Upper lobe of left lung (tissue), 4 donors: ENCODE measurements around the gene SRSF1.

Experiments
- EP300 ChIP-seq, 4 donors: sonication (generic); formaldehyde crosslinking; IDR thresholded peaks; one replicate each; pipeline ENCODE4 v1.5.1; 2017; ENCODE audit warnings: antibody characterized with exemption in 4 of 4, control low read depth in 2 of 4
- POLR2AphosphoS5 ChIP-seq, 2 donors: sonication (generic); formaldehyde crosslinking; IDR thresholded peaks; one replicate each; pipeline ENCODE4 v1.5.1; 2017; ENCODE audit warnings: antibody characterized with exemption in 2 of 2
- TF ChIP-seq, protein P1 (sequence below), 6 experiments: fragments of 450-650 bp in 4 of 6; fragments of 200-600 bp in 2 of 6; sonication (generic) in 2 of 6; IDR thresholded peaks; one replicate each; pipeline ENCODE4 v1.5.1; 2016 to 2019; ENCODE audit warnings: antibody characterized with exemption in 6 of 6

DNA sequence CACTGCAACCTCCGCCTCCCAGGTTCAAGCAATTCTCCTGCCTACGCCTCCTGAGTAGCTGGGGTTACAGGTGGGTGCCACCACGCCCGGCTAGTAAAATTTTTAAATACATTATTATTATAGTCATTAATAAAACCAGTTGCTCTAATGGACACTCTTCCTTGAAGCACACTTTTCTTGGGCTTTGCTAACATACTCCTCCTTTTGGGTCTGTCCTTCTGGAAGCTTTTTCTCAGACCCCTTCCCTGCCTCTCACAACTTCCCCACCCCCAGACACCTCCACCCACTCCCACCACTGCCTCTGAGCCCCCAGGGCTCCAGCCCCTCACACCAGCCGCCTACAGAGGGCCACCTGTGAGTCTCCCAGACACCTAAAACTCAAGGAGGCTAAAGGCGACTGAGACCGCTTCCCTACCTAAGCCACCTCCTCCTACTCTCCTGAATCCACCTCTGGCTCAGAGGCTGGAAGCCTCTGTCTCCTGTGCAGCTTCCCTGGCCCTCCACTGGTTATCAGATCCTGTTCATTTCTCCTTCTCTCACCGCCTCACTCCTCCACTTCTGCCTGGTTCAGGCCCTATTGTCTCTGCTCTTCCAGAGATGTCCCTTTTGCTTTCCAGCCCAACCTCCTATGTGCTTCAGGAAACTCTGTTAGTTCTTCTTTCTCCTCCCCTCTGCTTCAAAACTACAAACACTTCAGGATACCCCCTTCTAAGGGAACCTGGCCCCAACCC is 49.8 kb downstream of the SRSF1 start:
- TF ChIP-seq EP300 (IDR thresholded peaks at IDR 0.05) (no peak), POLR2AphosphoS5 (IDR thresholded peaks at IDR 0.05) (no peak)
- TF ChIP-seq, protein P1, sequence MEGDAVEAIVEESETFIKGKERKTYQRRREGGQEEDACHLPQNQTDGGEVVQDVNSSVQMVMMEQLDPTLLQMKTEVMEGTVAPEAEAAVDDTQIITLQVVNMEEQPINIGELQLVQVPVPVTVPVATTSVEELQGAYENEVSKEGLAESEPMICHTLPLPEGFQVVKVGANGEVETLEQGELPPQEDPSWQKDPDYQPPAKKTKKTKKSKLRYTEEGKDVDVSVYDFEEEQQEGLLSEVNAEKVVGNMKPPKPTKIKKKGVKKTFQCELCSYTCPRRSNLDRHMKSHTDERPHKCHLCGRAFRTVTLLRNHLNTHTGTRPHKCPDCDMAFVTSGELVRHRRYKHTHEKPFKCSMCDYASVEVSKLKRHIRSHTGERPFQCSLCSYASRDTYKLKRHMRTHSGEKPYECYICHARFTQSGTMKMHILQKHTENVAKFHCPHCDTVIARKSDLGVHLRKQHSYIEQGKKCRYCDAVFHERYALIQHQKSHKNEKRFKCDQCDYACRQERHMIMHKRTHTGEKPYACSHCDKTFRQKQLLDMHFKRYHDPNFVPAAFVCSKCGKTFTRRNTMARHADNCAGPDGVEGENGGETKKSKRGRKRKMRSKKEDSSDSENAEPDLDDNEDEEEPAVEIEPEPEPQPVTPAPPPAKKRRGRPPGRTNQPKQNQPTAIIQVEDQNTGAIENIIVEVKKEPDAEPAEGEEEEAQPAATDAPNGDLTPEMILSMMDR (IDR thresholded peaks at IDR 0.05) = no peak
